HepG2 (cell line): ENCODE data around the gene BMERB1. TPM values are rescaled to one million over a fixed set of nuclear protein-coding genes. Genes with fewer than 3 reads are reported as not detected.

ENCODE experiments used
- ATAC-seq: fragments of 200-7000 bp; cut with Tn5 transposase; 3 replicates; pipeline ENCODE4 v1.9.1; 2020; ENCODE audit warnings: mild to moderate bottlenecking, moderate library complexity
- BruUV-seq: library from RNA; stranded (reverse); fragments of 400-500 nt; replicated peaks from 2 replicates; lab custom pipeline; 2021; lab: Mats Ljungman, UMichigan
- CTCF ChIA-PET: fragments of 300-600 bp; formaldehyde crosslinking; extraction: SDS; loops from one replicate; lab custom pipeline; 2021; ENCODE audit warnings: low total read pairs, inconsistent platforms, low intra/inter-chr PET ratio; lab: Yijun Ruan, JAX
- POLR2A ChIA-PET: fragments of 350-600 bp; sonication (Branson Sonifier 250); formaldehyde crosslinking; loops from one replicate; lab custom pipeline; 2020; ENCODE audit warnings: antibody characterized with exemption, inconsistent platforms; lab: Yijun Ruan, JAX
- DNase-seq: peaks from one replicate; pipeline ENCODE4 v3.0.0-alpha.2; 2015; ENCODE audit warnings: low spot score
- FAIRE-seq: peaks from 3 replicates; lab custom pipeline; 2011; peaks lifted over from hg19 to GRCh38; lab: Jason Lieb, UNC
- H2AFZ ChIP-seq: one replicate; pipeline ENCODE4 v1.6.1; 2011; ENCODE audit warnings: low read length, inconsistent platforms
- H3K27ac ChIP-seq: fragments of 300-600 bp; 3 replicates; pipeline ENCODE4 v1.8.0; 2011; ENCODE audit warnings: mixed run types, mild to moderate bottlenecking, mixed read lengths, low read length, inconsistent platforms; ENCODE audit not compliant: insufficient read depth; ENCODE audit errors: extremely low read length
- H3K27me3 ChIP-seq, 2 experiments: fragments of 200-600 bp in 1 of 2; 2 replicates in 1 of 2; 3 replicates in 1 of 2; pipeline versions ENCODE4 v1.6.0 to v1.8.0; 2011; ENCODE audit warnings: low read length in 2 of 2, mild to moderate bottlenecking in 2 of 2, moderate library complexity in 2 of 2, inconsistent platforms in 1 of 2; ENCODE audit not compliant: insufficient read depth in 2 of 2, control insufficient read depth in 1 of 2
- H3K36me3 ChIP-seq, 2 experiments: fragments of 200-600 bp in 1 of 2; replicated peaks in 1 of 2; 2 replicates in 1 of 2; 3 replicates in 1 of 2; pipeline versions ENCODE4 v1.5.1 to v1.8.0; 2011; ENCODE audit warnings: low read length in 2 of 2, inconsistent platforms in 1 of 2; ENCODE audit not compliant: insufficient read depth in 2 of 2, control insufficient read depth in 1 of 2
- H3K4me1 ChIP-seq: 2 replicates; pipeline ENCODE4 v1.5.1; 2012; ENCODE audit warnings: low read length, inconsistent platforms; ENCODE audit not compliant: insufficient read depth
- H3K4me2 ChIP-seq: 2 replicates; pipeline ENCODE4 v1.6.0; 2011; ENCODE audit warnings: low read depth, low read length, inconsistent platforms
- H3K4me3 ChIP-seq, 3 experiments: fragments of 200-600 bp in 1 of 3; sonication (generic), shearing (Covaris generic) in 1 of 3; replicated peaks in 1 of 3; 2 replicates each; pipeline ENCODE4 v1.5.1; 2011 to 2016; ENCODE audit warnings: low read length in 3 of 3, inconsistent platforms in 2 of 3, low read depth in 2 of 3, mild to moderate bottlenecking in 2 of 3, control low read depth in 1 of 3, mixed read lengths in 1 of 3; ENCODE audit not compliant: insufficient read depth in 1 of 3
- H3K79me2 ChIP-seq: one replicate; pipeline ENCODE4 v1.6.1; 2011; ENCODE audit warnings: low read length, inconsistent platforms; ENCODE audit not compliant: insufficient read depth
- H3K9ac ChIP-seq: 2 replicates; pipeline ENCODE4 v1.6.0; 2011; ENCODE audit warnings: mild to moderate bottlenecking, low read depth, low read length, inconsistent platforms; ENCODE audit not compliant: insufficient read depth
- H3K9me3 ChIP-seq: 2 replicates; pipeline ENCODE4 v1.5.1; 2012; ENCODE audit warnings: mild to moderate bottlenecking, low read length
- H4K20me1 ChIP-seq: 2 replicates; pipeline ENCODE4 v1.6.0; 2011; ENCODE audit warnings: inconsistent platforms, mild to moderate bottlenecking, low read length, moderate library complexity; ENCODE audit not compliant: insufficient read depth
- ARID2 ChIP-seq: sonication (generic); formaldehyde crosslinking; IDR thresholded peaks from 2 replicates; pipeline ENCODE4 v1.8.1; 2022; ENCODE audit warnings: mild to moderate bottlenecking, missing genetic modification reagents, borderline replicate concordance
- HNRNPL ChIP-seq: fragments of 200-400 bp; formaldehyde crosslinking; IDR thresholded peaks from 2 replicates; pipeline ENCODE4 v1.6.1; 2017; ENCODE audit warnings: mild to moderate bottlenecking, low read depth, low read length
- NFE2L1 ChIP-seq: sonication (generic); formaldehyde crosslinking; IDR thresholded peaks from 2 replicates; pipeline ENCODE4 v1.4.0; 2020; ENCODE audit warnings: missing genetic modification reagents, mild to moderate bottlenecking, borderline replicate concordance
- TFAP4 ChIP-seq: sonication (generic); IDR thresholded peaks from 2 replicates; pipeline ENCODE4 v1.6.1; 2016; ENCODE audit warnings: low read depth, borderline replicate concordance
- ZBTB10 ChIP-seq: sonication (generic); formaldehyde crosslinking; IDR thresholded peaks from 2 replicates; pipeline ENCODE4 v1.4.0; 2020; ENCODE audit warnings: missing genetic modification reagents, borderline replicate concordance
- ZNF20 ChIP-seq: sonication (generic); formaldehyde crosslinking; IDR thresholded peaks from 2 replicates; pipeline ENCODE4 v1.4.0; 2020; ENCODE audit warnings: mild to moderate bottlenecking, moderate library complexity, missing genetic modification reagents
- ZNF280D ChIP-seq: sonication (generic); formaldehyde crosslinking; IDR thresholded peaks from 2 replicates; pipeline ENCODE4 v1.5.1; 2020; ENCODE audit warnings: mild to moderate bottlenecking, missing genetic modification reagents
- WGBS: methylation state at CpG from one replicate; pipeline ENCODE4 v1.1.6; 2017; ENCODE audit warnings: low lambda C conversion rate; 5-methylcytosine and 5-hydroxymethylcytosine counted together
- in situ Hi-C: cut with HindIII; loops from 2 replicates; pipeline ENCODE4 v1.10.0; 2017; ENCODE audit warnings: low pct_unique_long_range_greater_than_20kb; ENCODE audit not compliant: extremely low pct_ligation_motif_present
- intact Hi-C: fragments of 100-400 bp; cut with micrococcal nuclease; formaldehyde crosslinking; loops from one replicate; pipeline ENCODE4 v1.10.0; 2022; ENCODE audit not compliant: unreplicated experiment
- polyA plus RNA-seq, 8 experiments: library from polyadenylated mRNA; depleted of rRNA in 3 of 8; stranded (reverse) in 7 of 8; unstranded in 1 of 8; fragments of >200 nt; fragmentation: Illumina TruSeq in 4 of 8; extraction: Trizol in 4 of 8; gene quantifications; 2 replicates each; pipeline versions ENCODE4 v1.2.1 to v1.2.3, GENCODE V29; 2011 to 2016; ENCODE audit warnings: low read depth in 4 of 8, missing spikeins in 1 of 8, mixed read lengths in 1 of 8; ENCODE audit not compliant: insufficient read depth in 1 of 8
- total RNA-seq, 5 experiments: library from RNA; depleted of rRNA; stranded (reverse); fragments of >200 nt; fragmentation: Illumina TruSeq; extraction: Trizol; gene quantifications; 2 replicates each; pipeline ENCODE4 v1.2.3, GENCODE V29; 2016; ENCODE audit warnings: low read depth in 1 of 5

The BMERB1 gene
- total and polyA plus RNA-seq, 2 of the 13 experiments (the other 11 are each of a cell fraction or from before 2014, with no cell fraction given), result 1.4 TPM

- H3K36me3 ChIP-seq, result peaks cover 25 to 42% of the 10 kb centered on the region in 2 experiments
- CTCF ChIA-PET, result no interaction called here
- H3K4me1 ChIP-seq, result peaks cover 74% of the 10 kb centered on the region
These were observed 174.9 kb downstream of the BMERB1 start for GRCh38 chr16:15609286-15609649.

More at GRCh38 chr16:15609286-15609649, 174.9 kb downstream of the BMERB1 start:
- ATAC-seq (no peak), FAIRE-seq (no peak), DNase-seq (no peak)
- no peaks in the 10 kb centered on the region for H3K79me2 ChIP-seq
- 90% methylated on average over 6 of the region's 6 CpGs for WGBS
- no peaks in the 10 kb centered on the region for H3K9me3 ChIP-seq
- no TSS peak for BruUV-seq
- H3K4me3 ChIP-seq, result no peak overlapping the region
- intact Hi-C loops (loop anchor here (2.0 kb wide), 1 partner anchor 18 kb away; no protein-coding TSS in a partner anchor), in situ Hi-C loops (no loop called here)
- H3K9ac ChIP-seq, result no peak overlapping the region
- no peaks in the 10 kb centered on the region for H4K20me1 ChIP-seq
- no peaks in the 10 kb centered on the region for H3K27me3 ChIP-seq
- H3K27ac ChIP-seq, result peak overlapping the region; percentile 58
- POLR2A ChIA-PET, result interaction anchor here (2.3 to 6.0 kb wide), 4 partner anchors 18 to 34 kb away, joined by 10 to 89 read pairs (median 52); partner anchors contain the start of gene MARF1
- H3K4me2 ChIP-seq, result no peak overlapping the region
- TF ChIP-seq ZNF20 (CRISPR knock-in tag) (0 out of 2 replicates have a peak, but pooled peaks have one; percentile 13), ZNF280D (CRISPR knock-in tag) (peak; percentile 73; the same call in 1 of the 2 replicates), ARID2 (CRISPR knock-in tag) (0 out of 2 replicates have a peak, but pooled peaks have one; percentile 21), NFE2L1 (CRISPR knock-in tag) (no peak), ZBTB10 (CRISPR knock-in tag) (0 out of 2 replicates have a peak, but pooled peaks have one; percentile 23), HNRNPL (no peak), TFAP4 (0 out of 2 replicates have a peak, but pooled peaks have one; percentile 7)
- H2AFZ ChIP-seq, result no peak overlapping the region
